ENCODE results near the gene KDM6A.
"Not testable (repeated sequence)": the region's sequence is repeated elsewhere in the genome, so short reads cannot be mapped to it uniquely, and the experiment has no call there.

GRCh38 chrX:44911074-44911600 lies 38.1 kb downstream of the KDM6A start:
- not testable (repeated sequence) for TF ChIP-seq CTCF (conservative IDR thresholded peaks at IDR 0.05 in 1 of 2, IDR thresholded peaks at IDR 0.05 in 1 of 2; ENCODE audit: extremely low read depth in 1 of 2, insufficient read depth in 1 of 2, low read depth in 1 of 2, low read length in 2 of 2); EZH2 (IDR thresholded peaks at IDR 0.05; ENCODE audit: borderline replicate concordance, low read length)

Data from mammary epithelial cell (primary cell).